NCI-H1436 (cell line): ENCODE data around the gene AQP7.
"Not testable (repeated sequence)": the region's sequence is repeated elsewhere in the genome, so short reads cannot be mapped to it uniquely, and the experiment has no call there.

Source experiments
- DNase-seq: peaks from one replicate; lab custom pipeline; 2025; lab: John Stamatoyannopoulos, UW

AQP7 gene

GRCh38 chr9:33402371-33402770 is at the start of gene AQP7:
Gene AQP7 (minus strand): TSS chr9:33402568. CDS start chr9:33401262, 1,306 bp downstream.
- not testable (repeated sequence) for DNase-seq

GRCh38 chr9:33450621-33451146 is 48.3 kb upstream of the AQP7 start:
- no peak for DNase-seq

- no peak for DNase-seq
These were observed 47.3 kb upstream of the AQP7 start for GRCh38 chr9:33449715-33450114.

GRCh38 chr9:33447799-33448553 is 45.6 kb upstream of the AQP7 start:
- DNase-seq, result no peak

- peak; percentile 48 for DNase-seq
These were observed 44.8 kb upstream of the AQP7 start, which contains the start of gene AQP3 for GRCh38 chr9:33446946-33447798. Gene AQP3 (minus strand): TSS chr9:33447593. CDS start chr9:33447530, 63 bp downstream.

GRCh38 chr9:33446240-33446945 is 44.0 kb upstream of the AQP7 start:
- no peak for DNase-seq

- no peak for DNase-seq
These were observed 43.2 kb upstream of the AQP7 start for GRCh38 chr9:33445389-33446239.

- no peak for DNase-seq
These were observed 41.2 kb upstream of the AQP7 start for GRCh38 chr9:33443464-33444154.

GRCh38 chr9:33443047-33443446 is 40.7 kb upstream of the AQP7 start:
- no peak for DNase-seq

- DNase-seq, result no peak
These were observed 39.8 kb upstream of the AQP7 start for GRCh38 chr9:33442125-33442524.

GRCh38 chr9:33440609-33441008 is 38.2 kb upstream of the AQP7 start:
- no peak for DNase-seq

- no peak for DNase-seq
These were observed 37.8 kb upstream of the AQP7 start for GRCh38 chr9:33440204-33440603.

- no peak for DNase-seq
These were observed 37.4 kb upstream of the AQP7 start for GRCh38 chr9:33439731-33440130.

- DNase-seq, result no peak
These were observed 36.7 kb upstream of the AQP7 start for GRCh38 chr9:33438926-33439680.

- no peak for DNase-seq
These were observed 35.5 kb upstream of the AQP7 start for GRCh38 chr9:33437898-33438297.

GRCh38 chr9:33437205-33437604 is 34.8 kb upstream of the AQP7 start:
- no peak for DNase-seq

GRCh38 chr9:33436445-33436844 is 34.1 kb upstream of the AQP7 start:
- no peak for DNase-seq

GRCh38 chr9:33435821-33436277 is 33.5 kb upstream of the AQP7 start:
- no peak for DNase-seq

GRCh38 chr9:33434317-33435105 is 32.1 kb upstream of the AQP7 start:
- DNase-seq, result no peak
